Stimulated activated naive B cell treated with anti-CD40 and anti-IgM and Interleukin-4, amounts not matched to agents 10 μg/mL and 1 μg/mL and 100 μg/mL, for 72 hours (primary cell): ENCODE data around the gene MTHFSD.
A peak's percentile ranks its signal among the peaks of the same experiment; 100 is the strongest.

Experiments
- ATAC-seq, 2 donors: fragments of 150-1000 bp; cut with Tn5 transposase; replicated peaks; 2 replicates each; pipeline ENCODE4 v1.10.0; 2021; ENCODE audit warnings: moderate library complexity in 1 of 2
- DNase-seq: peaks from one replicate; pipeline ENCODE4 v3.0.0; 2021
- H3K27ac Mint-ChIP-seq: one replicate; pipeline ENCODE4 v1.8.0; 2022; ENCODE audit warnings: mild to moderate bottlenecking, mixed read lengths
- H3K27me3 Mint-ChIP-seq, 2 donors: one replicate each; pipeline ENCODE4 v1.8.0; 2022; ENCODE audit warnings: mixed read lengths in 2 of 2
- H3K36me3 Mint-ChIP-seq, 2 donors: one replicate each; pipeline ENCODE4 v1.8.0; 2022; ENCODE audit warnings: mixed read lengths in 2 of 2, mild to moderate bottlenecking in 1 of 2
- H3K4me1 Mint-ChIP-seq, 2 donors: one replicate each; pipeline ENCODE4 v1.8.0; 2022; ENCODE audit warnings: mixed read lengths in 2 of 2, mild to moderate bottlenecking in 1 of 2
- H3K4me3 Mint-ChIP-seq, 2 donors: one replicate each; pipeline ENCODE4 v1.8.0; 2022; ENCODE audit warnings: mild to moderate bottlenecking in 2 of 2, mixed read lengths in 2 of 2, moderate library complexity in 1 of 2
- H3K9me3 Mint-ChIP-seq, 2 donors: one replicate each; pipeline ENCODE4 v1.8.0; 2022; ENCODE audit warnings: mixed read lengths in 2 of 2, mild to moderate bottlenecking in 1 of 2

MTHFSD gene

GRCh38 chr16:86538196-86538780 lies 16.7 kb downstream of the MTHFSD start:
- ATAC-seq (no peak), DNase-seq (no peak)
- no peaks in the 10 kb centered on the region for H3K27me3 Mint-ChIP-seq
- peaks cover 35 to 54% of the 10 kb centered on the region in 2 donors for H3K36me3 Mint-ChIP-seq
- H3K9me3 Mint-ChIP-seq: no peaks in the 10 kb centered on the region
- H3K4me3 Mint-ChIP-seq: no peak overlapping the region
- H3K4me1 Mint-ChIP-seq: no peaks in the 10 kb centered on the region
- no peak overlapping the region for H3K27ac Mint-ChIP-seq

DNA sequence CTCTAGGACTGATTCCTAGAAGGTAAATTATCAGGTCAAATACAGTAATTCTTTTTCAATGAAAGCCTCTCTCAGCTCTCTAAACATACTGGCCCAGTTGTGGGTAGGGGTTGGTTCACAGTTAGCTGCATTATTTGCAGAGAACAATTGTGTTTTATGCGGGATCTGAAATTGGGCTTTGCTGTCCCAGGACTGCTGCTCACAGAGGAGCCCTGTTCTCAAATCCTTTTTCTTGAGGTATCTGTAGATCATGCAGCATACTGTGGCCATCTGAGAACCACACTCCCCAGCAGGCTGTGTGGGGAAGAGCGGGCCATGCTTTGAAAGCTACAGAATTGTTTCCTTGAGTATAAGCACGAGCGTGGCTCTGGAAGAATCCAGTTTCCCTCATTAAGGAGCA lies 17.5 kb downstream of the MTHFSD start:
- no peak for ATAC-seq
- no peaks in the 10 kb centered on the region for H3K4me1 Mint-ChIP-seq
- no peaks in the 10 kb centered on the region for H3K9me3 Mint-ChIP-seq
- DNase-seq: no peak
- no peak overlapping the region for H3K4me3 Mint-ChIP-seq
- H3K27ac Mint-ChIP-seq: no peak overlapping the region
- no peaks in the 10 kb centered on the region for H3K27me3 Mint-ChIP-seq
- H3K36me3 Mint-ChIP-seq: peaks cover 31 to 52% of the 10 kb centered on the region in 2 donors

DNA sequence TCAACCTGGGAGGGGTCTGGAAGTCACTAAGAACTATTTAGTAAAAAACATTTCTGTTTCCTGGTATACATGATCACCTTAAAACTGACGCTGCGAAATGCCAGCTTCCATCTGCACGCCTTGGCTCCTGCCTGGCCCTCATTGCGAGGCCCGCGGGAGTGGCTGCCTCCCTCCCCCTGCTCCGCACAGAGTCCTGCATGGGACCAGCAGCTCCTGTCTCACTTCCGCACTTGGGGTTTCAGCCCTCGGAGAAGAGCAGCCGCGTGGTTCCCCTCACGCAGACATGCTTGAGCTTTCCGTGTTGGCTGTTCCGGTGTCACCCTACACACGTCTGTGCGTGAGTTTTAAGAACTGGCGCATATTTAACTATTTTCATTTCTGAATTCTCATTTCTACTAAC lies 18.4 kb downstream of the MTHFSD start:
- peaks cover 31 to 48% of the 10 kb centered on the region in 2 donors for H3K36me3 Mint-ChIP-seq
- DNase-seq (no peak), ATAC-seq (no peak)
- H3K27ac Mint-ChIP-seq: peak overlapping the region; percentile 14
- H3K4me3 Mint-ChIP-seq: no peak overlapping the region
- H3K4me1 Mint-ChIP-seq: no peaks in the 10 kb centered on the region
- no peaks in the 10 kb centered on the region for H3K27me3 Mint-ChIP-seq
- no peaks in the 10 kb centered on the region for H3K9me3 Mint-ChIP-seq

DNA sequence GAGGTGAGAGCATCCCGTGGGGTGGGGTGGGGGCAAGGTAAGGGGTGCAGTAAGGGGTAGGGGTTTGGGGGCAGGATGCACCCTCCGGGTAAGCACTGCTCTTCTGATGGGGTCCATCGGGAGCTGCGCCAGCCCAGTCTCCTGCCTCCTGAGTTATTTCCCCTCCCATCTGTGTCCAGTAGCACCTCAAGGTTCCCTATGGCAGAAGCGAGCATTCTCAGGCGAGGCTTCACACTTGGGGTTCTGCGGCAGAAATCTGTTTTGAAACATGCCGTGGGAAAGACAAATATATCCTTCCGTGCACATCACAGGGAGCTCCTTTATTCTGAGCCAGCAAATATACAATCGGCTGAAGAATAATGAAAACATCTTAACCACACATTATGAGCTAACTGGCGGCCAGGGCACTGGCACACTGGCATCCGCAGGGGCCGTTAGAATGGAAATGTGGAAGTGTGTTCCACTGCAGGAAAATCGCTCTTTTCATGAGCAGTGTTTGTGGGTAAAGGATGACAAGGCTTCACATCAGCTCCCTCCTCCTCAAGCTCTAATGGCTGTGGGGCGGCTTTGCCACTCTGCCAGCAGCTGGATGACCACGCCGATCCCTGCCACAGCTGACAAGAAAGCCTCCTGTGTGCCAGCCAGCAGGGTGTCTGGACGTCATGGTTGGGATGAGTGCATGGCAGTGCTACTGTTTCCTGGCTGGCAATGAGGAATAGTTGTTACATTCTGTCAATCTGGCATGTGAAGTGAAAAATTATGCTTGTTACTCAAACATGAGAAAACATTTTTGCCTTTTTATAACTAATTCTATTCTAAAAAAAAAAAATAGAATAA lies 20.0 kb downstream of the MTHFSD start:
- Mint-ChIP-seq H3K4me3 (no peak overlapping the region), H3K27ac (no peak overlapping the region), H3K4me1 (no peaks in the 10 kb centered on the region), H3K27me3 (no peaks in the 10 kb centered on the region), H3K9me3 (no peaks in the 10 kb centered on the region), H3K36me3 (peaks cover 24 to 41% of the 10 kb centered on the region in 2 donors)
- no peak for DNase-seq
- no peak for ATAC-seq

- no peak for ATAC-seq
- Mint-ChIP-seq H3K27me3 (no peaks in the 10 kb centered on the region), H3K27ac (no peak overlapping the region)
These were observed 21.2 kb downstream of the MTHFSD start for GRCh38 chr16:86533767-86534351.

DNA sequence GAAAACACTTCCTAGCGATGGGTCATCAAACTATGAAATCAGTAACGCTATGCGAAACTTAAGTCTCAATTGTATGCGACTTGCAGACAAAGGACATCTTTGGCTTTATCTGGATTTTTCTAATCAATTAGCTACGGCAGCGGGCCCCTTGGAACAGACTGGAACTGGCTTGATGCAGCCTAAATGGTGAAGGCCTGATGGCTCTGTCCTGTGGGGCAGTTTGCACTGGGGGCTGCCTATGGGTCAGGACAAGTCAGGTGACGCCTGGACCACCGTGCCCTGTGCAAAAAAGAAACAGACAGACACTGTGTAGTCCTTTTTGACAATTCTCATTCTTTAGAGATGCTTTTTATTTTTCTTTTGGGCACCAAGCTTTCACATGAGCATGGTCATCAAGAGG lies 22.0 kb downstream of the MTHFSD start:
- Mint-ChIP-seq H3K27me3 (no peaks in the 10 kb centered on the region), H3K9me3 (peaks cover 0 to 2% of the 10 kb centered on the region in 2 donors), H3K4me1 (no peaks in the 10 kb centered on the region), H3K4me3 (no peak overlapping the region), H3K27ac (no peak overlapping the region), H3K36me3 (peaks cover 17 to 42% of the 10 kb centered on the region in 2 donors)
- no peak for ATAC-seq
- no peak for DNase-seq

More at GRCh38 chr16:86533767-86534351, 21.2 kb downstream of the MTHFSD start:
- DNase-seq: no peak
- H3K4me3 Mint-ChIP-seq: no peak overlapping the region
- no peaks in the 10 kb centered on the region for H3K4me1 Mint-ChIP-seq
- no peaks in the 10 kb centered on the region for H3K9me3 Mint-ChIP-seq
- H3K36me3 Mint-ChIP-seq: peaks cover 21 to 43% of the 10 kb centered on the region in 2 donors

GRCh38 chr16:86532526-86532815 lies 22.6 kb downstream of the MTHFSD start:
- no peaks in the 10 kb centered on the region for H3K4me1 Mint-ChIP-seq
- ATAC-seq: no peak
- no peak for DNase-seq
- H3K4me3 Mint-ChIP-seq: no peak overlapping the region
- no peaks in the 10 kb centered on the region for H3K27me3 Mint-ChIP-seq
- no peak overlapping the region for H3K27ac Mint-ChIP-seq
- H3K36me3 Mint-ChIP-seq: peaks cover 19 to 42% of the 10 kb centered on the region in 2 donors
- H3K9me3 Mint-ChIP-seq: peaks cover 0 to 3% of the 10 kb centered on the region in 2 donors

DNA sequence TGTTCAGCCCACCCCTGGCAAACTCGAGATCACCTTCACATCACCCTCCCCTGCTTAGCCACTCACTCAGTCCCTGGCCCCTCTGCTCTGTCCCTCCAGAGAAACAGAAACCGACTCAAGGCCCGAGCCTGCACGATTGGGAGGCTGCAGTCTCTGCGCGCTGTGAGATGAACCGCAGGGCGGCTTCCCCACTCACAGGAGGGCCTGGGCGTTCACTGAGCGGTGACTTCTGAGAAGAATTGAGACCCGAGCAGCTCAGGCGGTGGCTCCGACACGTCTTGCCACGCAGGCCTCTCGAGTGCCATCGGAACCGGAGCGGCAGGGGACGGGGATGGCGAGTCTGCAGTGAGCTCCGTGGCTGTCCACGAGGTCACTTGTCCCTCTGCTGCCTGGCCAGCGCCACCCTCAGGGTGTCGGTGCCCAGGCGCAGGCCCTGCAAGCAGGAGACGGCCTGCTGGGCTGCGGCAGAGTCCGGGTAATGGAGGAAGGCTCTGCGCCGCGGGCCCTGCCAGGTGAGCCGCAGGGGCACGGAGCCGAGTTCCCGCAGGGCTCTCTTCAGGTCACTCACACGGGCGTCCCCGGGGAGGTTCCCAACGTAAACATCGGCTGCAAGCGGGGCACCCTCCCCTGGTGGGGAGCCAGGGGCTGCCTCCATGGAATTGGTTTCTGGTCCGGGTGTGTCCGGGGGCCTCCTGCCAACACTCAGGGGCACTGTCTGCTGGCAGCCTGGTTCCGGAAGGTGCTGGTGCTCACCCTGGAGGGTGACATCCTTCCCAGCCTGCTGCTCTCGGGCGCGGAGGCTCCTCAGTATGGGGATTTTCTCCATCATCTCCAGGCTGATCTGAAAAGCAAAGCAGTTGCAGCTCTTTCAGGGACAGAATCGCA lies 23.2 kb downstream of the MTHFSD start:
- Mint-ChIP-seq H3K9me3 (peaks cover 0 to 3% of the 10 kb centered on the region in 2 donors), H3K4me1 (no peaks in the 10 kb centered on the region), H3K36me3 (peaks cover 19 to 38% of the 10 kb centered on the region in 2 donors), H3K4me3 (no peak overlapping the region), H3K27me3 (no peaks in the 10 kb centered on the region), H3K27ac (no peak overlapping the region)
- no peak for ATAC-seq
- DNase-seq: no peak

GRCh38 chr16:86531191-86531545 lies 23.9 kb downstream of the MTHFSD start:
- Mint-ChIP-seq H3K4me1 (no peaks in the 10 kb centered on the region), H3K36me3 (peaks cover 16 to 38% of the 10 kb centered on the region in 2 donors), H3K27ac (no peak overlapping the region), H3K9me3 (peaks cover 0 to 3% of the 10 kb centered on the region in 2 donors), H3K4me3 (no peak overlapping the region), H3K27me3 (no peaks in the 10 kb centered on the region)
- DNase-seq: no peak
- ATAC-seq: no peak

GRCh38 chr16:86530251-86531190 lies 24.5 kb downstream of the MTHFSD start:
- Mint-ChIP-seq H3K27ac (no peak overlapping the region), H3K27me3 (no peaks in the 10 kb centered on the region), H3K4me1 (no peaks in the 10 kb centered on the region), H3K4me3 (no peak overlapping the region), H3K36me3 (peaks cover 16 to 33% of the 10 kb centered on the region in 2 donors), H3K9me3 (peaks cover 0 to 3% of the 10 kb centered on the region in 2 donors)
- no peak for ATAC-seq
- DNase-seq: no peak

- Mint-ChIP-seq H3K27ac (no peak overlapping the region), H3K36me3 (peaks cover 16 to 33% of the 10 kb centered on the region in 2 donors), H3K4me1 (no peaks in the 10 kb centered on the region), H3K4me3 (no peak overlapping the region), H3K9me3 (peaks cover 0 to 3% of the 10 kb centered on the region in 2 donors), H3K27me3 (no peaks in the 10 kb centered on the region)
- DNase-seq (no peak), ATAC-seq (no peak)
These were observed 25.9 kb downstream of the MTHFSD start for GRCh38 chr16:86529160-86529559.

GRCh38 chr16:86528061-86528929 lies 26.7 kb downstream of the MTHFSD start:
- H3K27me3 Mint-ChIP-seq: no peaks in the 10 kb centered on the region
- peaks cover 11 to 29% of the 10 kb centered on the region in 2 donors for H3K36me3 Mint-ChIP-seq
- no peaks in the 10 kb centered on the region for H3K4me1 Mint-ChIP-seq
- no peak for DNase-seq
- no peak overlapping the region for H3K4me3 Mint-ChIP-seq
- no peak for ATAC-seq
- no peak overlapping the region for H3K27ac Mint-ChIP-seq
- peaks cover 0 to 3% of the 10 kb centered on the region in 2 donors for H3K9me3 Mint-ChIP-seq

- peaks cover 0 to 3% of the 10 kb centered on the region in 2 donors for H3K9me3 Mint-ChIP-seq
- no peak overlapping the region for H3K27ac Mint-ChIP-seq
- ATAC-seq: no peak
- no peaks in the 10 kb centered on the region for H3K4me1 Mint-ChIP-seq
- no peak overlapping the region for H3K4me3 Mint-ChIP-seq
- DNase-seq: no peak
- H3K36me3 Mint-ChIP-seq: peaks cover 11 to 25% of the 10 kb centered on the region in 2 donors
- peaks cover 7% of the 10 kb centered on the region in 2 donors for H3K27me3 Mint-ChIP-seq
These were observed 27.7 kb downstream of the MTHFSD start for GRCh38 chr16:86527366-86527765.
